GM23248 (cell line): ENCODE measurements around the gene GTPBP6.

Experiments used
- EZH2 ChIP-seq: fragments of 200-600 bp; sonication (generic); IDR thresholded peaks from 2 replicates; pipeline ENCODE4 v1.6.1; 2018; ENCODE audit warnings: antibody characterized with exemption, mild to moderate bottlenecking; ENCODE audit not compliant: insufficient read depth, poor library complexity, severe bottlenecking
- EZH2phosphoT487 ChIP-seq: fragments of 200-600 bp; sonication (generic); IDR thresholded peaks from 2 replicates; pipeline ENCODE4 v1.6.1; 2018; ENCODE audit warnings: antibody characterized with exemption, moderate library complexity, mild to moderate bottlenecking, low read depth; ENCODE audit not compliant: insufficient read depth

- TF ChIP-seq EZH2 (no peak), EZH2phosphoT487 (no peak)
Observed at GRCh38 chrX:255923-256331, 62.7 kb downstream of the GTPBP6 start.
